K562 (cell line): Measurements from ENCODE around the gene SLC16A4. TPM values are rescaled to one million over a fixed set of nuclear protein-coding genes. Genes with fewer than 3 reads are reported as not detected.

Experiments
- GMEB1 ChIP-seq: fragments of 250-450 bp; sonication (Bioruptor Pico); IDR thresholded peaks from 2 replicates; pipeline ENCODE4 v1.4.0; 2020; ENCODE audit warnings: mild to moderate bottlenecking
- ILF3 ChIP-seq: fragments of 450-650 bp; IDR thresholded peaks from 2 replicates; pipeline ENCODE4 v1.6.1; 2018; ENCODE audit warnings: antibody characterized with exemption, mild to moderate bottlenecking, moderate library complexity, borderline replicate concordance
- MCM7 ChIP-seq, 2 experiments: fragments of 450-650 bp; IDR thresholded peaks; 2 replicates each; pipeline ENCODE4 v1.6.1; 2016 to 2018
- NELFE ChIP-seq: IDR thresholded peaks from 2 replicates; pipeline ENCODE4 v1.6.1; 2011; ENCODE audit warnings: mild to moderate bottlenecking; ENCODE audit not compliant: insufficient read depth, insufficient read length
- RB1 ChIP-seq: fragments of 450-650 bp; IDR thresholded peaks from 2 replicates; pipeline ENCODE4 v1.6.1; 2017; ENCODE audit warnings: low read depth, mild to moderate bottlenecking
- RBM17 ChIP-seq: fragments of 200-400 bp; formaldehyde crosslinking; IDR thresholded peaks from 2 replicates; pipeline ENCODE4 v1.6.1; 2017; ENCODE audit warnings: low read depth, mild to moderate bottlenecking, low read length, borderline replicate concordance
- SIRT6 ChIP-seq: IDR thresholded peaks from one replicate; pipeline ENCODE4 v1.6.1; 2012; ENCODE audit warnings: low read depth, mild to moderate bottlenecking, control low read depth, inconsistent platforms, low read length, moderate library complexity
- SMARCB1 ChIP-seq: IDR thresholded peaks from 2 replicates; pipeline ENCODE4 v1.6.1; 2011; ENCODE audit warnings: improper control_type of control experiment, low read depth; ENCODE audit not compliant: insufficient read length
- TCF3 ChIP-seq: sonication (generic); formaldehyde crosslinking; IDR thresholded peaks from 2 replicates; pipeline ENCODE4 v1.4.0; 2020; ENCODE audit warnings: mild to moderate bottlenecking, missing genetic modification reagents
- TCFL5 ChIP-seq: fragments of 250-450 bp; sonication (Bioruptor Pico); conservative IDR thresholded peaks from 2 replicates; pipeline ENCODE4 v1.6.1; 2021; ENCODE audit warnings: mild to moderate bottlenecking, moderate library complexity, matching md5 sums
- ZFX ChIP-seq: sonication (generic); formaldehyde crosslinking; IDR thresholded peaks from 2 replicates; pipeline ENCODE4 v1.8.0; 2022; ENCODE audit warnings: mild to moderate bottlenecking, missing genetic modification reagents, moderate library complexity
- ZNF277 ChIP-seq: fragments of 250-450 bp; sonication (Bioruptor Pico); IDR thresholded peaks from 2 replicates; pipeline ENCODE4 v1.8.0; 2022; ENCODE audit warnings: inconsistent platforms, mild to moderate bottlenecking, moderate library complexity, borderline replicate concordance
- ZNF444 ChIP-seq: fragments of 250-450 bp; sonication (Bioruptor Pico); IDR thresholded peaks from 2 replicates; pipeline ENCODE4 v1.4.0; 2020; ENCODE audit warnings: mild to moderate bottlenecking, moderate library complexity
- ZNF518B ChIP-seq: fragments of 250-450 bp; sonication (Bioruptor Pico); IDR thresholded peaks from 2 replicates; pipeline ENCODE4 v1.5.0; 2021; ENCODE audit warnings: mild to moderate bottlenecking, moderate library complexity
- ZSCAN32 ChIP-seq: fragments of 450-650 bp; formaldehyde crosslinking; IDR thresholded peaks from 2 replicates; pipeline ENCODE4 v1.4.0; 2020; ENCODE audit warnings: mild to moderate bottlenecking, moderate library complexity
- polyA plus RNA-seq, 8 experiments: library from polyadenylated mRNA; depleted of rRNA in 4 of 8; stranded (reverse) in 5 of 8; unstranded in 3 of 8; fragments of >200 nt; fragmentation: Nextera tagmentation in 2 of 8; fragmentation: Illumina TruSeq in 1 of 8; extraction: Ambion mirVana in 2 of 8; extraction: Trizol in 1 of 8; gene quantifications; 2 replicates each; pipeline versions ENCODE4 v1.2.1 to v1.2.3, GENCODE V29; 2011 to 2014; ENCODE audit warnings: inconsistent platforms in 1 of 8, missing spikeins in 1 of 8
- total RNA-seq, 7 experiments: library from RNA; depleted of rRNA in 6 of 7; stranded (reverse); fragments of >200 nt in 6 of 7; fragmentation: Illumina TruSeq in 2 of 7; extraction: Trizol in 2 of 7; gene quantifications; 2 replicates each; pipeline versions ENCODE4 v1.2.1 to v1.2.3, GENCODE V29; 2011 to 2021; ENCODE audit warnings: low replicate concordance in 1 of 7

The SLC16A4 gene
- total and polyA plus RNA-seq, 9 of the 15 experiments (the other 6 are each of a cell fraction or from before 2014, with no cell fraction given): 0.04 to 0.31 (median 0.18) TPM; not detected in 1

GRCh38 chr1:110339407-110340206 lies 51.2 kb downstream of the SLC16A4 start (continued):
- TF ChIP-seq RB1 (peak; percentile 65; the same call in 1 of the 2 replicates), MCM7 (IDR thresholded peaks at IDR 0.05) (no peak), ZSCAN32 (peak; percentile 40; the same call in 1 of the 2 replicates), ZNF444 (CRISPR knock-in tag) (no peak), RBM17 (no peak), ZFX (CRISPR knock-in tag) (0 out of 2 replicates have a peak, but pooled peaks have one; percentile 2), NELFE (no peak), SIRT6 (no peak), SMARCB1 (no peak), TCFL5 (CRISPR knock-in tag) (no peak), GMEB1 (CRISPR knock-in tag) (no peak), TCF3 (CRISPR knock-in tag) (no peak), ZNF277 (no peak), ILF3 (no peak), ZNF518B (CRISPR knock-in tag) (no peak)
- TF ChIP-seq, all 486 proteins: peak for 123
